PC-9 (cell line): ENCODE data around the gene ADM5.

ENCODE experiments used
- EZH2 ChIP-seq: fragments of 200-600 bp; sonication (generic); IDR thresholded peaks from 2 replicates; pipeline ENCODE4 v1.8.0; 2017; ENCODE audit warnings: antibody characterized with exemption, low read depth
- TF ChIP-seq, protein P1 (sequence below): fragments of 200-600 bp; sonication (generic); conservative IDR thresholded peaks from 2 replicates; pipeline ENCODE4 v1.6.1; 2017; ENCODE audit warnings: mixed run types, antibody characterized with exemption, mild to moderate bottlenecking, moderate library complexity

DNA sequence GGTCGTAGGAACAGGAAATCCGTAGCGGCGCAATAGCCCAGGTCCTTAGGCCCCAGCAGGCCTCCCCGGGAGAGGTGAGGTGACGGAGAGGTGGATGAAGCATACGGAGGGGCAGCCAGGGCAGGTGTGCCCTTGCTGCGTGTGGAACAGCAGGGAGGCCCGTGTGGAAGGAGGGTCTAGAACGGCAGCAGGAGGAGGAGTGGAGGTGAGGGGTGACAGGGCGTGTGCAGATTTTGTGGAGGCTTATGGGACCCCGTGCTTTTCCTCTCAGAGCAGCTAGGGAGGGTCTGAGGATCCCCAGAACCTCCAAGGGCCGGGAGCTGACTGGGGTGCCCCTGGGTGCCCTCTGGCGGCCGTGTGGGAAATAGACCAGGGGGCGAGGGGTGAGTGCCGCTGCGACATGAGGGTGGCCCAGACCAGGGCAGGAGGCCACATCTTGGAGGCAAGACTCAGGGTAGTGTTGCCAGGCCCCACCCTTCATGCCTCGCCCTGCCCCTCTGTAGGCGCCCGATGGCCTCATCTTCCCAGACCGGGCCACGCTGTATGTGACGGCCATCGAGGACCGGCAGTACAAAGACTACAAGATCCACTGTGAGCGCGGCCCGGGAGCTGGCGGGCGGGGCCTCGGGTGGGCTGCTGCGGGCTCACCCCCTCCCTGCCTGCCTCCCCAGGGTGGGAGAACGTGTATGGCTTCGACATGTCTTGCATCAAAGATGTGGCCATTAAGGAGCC is 5.0 kb upstream of the ADM5 start:
- TF ChIP-seq, protein P1, sequence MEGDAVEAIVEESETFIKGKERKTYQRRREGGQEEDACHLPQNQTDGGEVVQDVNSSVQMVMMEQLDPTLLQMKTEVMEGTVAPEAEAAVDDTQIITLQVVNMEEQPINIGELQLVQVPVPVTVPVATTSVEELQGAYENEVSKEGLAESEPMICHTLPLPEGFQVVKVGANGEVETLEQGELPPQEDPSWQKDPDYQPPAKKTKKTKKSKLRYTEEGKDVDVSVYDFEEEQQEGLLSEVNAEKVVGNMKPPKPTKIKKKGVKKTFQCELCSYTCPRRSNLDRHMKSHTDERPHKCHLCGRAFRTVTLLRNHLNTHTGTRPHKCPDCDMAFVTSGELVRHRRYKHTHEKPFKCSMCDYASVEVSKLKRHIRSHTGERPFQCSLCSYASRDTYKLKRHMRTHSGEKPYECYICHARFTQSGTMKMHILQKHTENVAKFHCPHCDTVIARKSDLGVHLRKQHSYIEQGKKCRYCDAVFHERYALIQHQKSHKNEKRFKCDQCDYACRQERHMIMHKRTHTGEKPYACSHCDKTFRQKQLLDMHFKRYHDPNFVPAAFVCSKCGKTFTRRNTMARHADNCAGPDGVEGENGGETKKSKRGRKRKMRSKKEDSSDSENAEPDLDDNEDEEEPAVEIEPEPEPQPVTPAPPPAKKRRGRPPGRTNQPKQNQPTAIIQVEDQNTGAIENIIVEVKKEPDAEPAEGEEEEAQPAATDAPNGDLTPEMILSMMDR, result peak; percentile 71
- no peak for TF ChIP-seq EZH2
